ENCODE measurements around the gene SREK1.

DNA sequence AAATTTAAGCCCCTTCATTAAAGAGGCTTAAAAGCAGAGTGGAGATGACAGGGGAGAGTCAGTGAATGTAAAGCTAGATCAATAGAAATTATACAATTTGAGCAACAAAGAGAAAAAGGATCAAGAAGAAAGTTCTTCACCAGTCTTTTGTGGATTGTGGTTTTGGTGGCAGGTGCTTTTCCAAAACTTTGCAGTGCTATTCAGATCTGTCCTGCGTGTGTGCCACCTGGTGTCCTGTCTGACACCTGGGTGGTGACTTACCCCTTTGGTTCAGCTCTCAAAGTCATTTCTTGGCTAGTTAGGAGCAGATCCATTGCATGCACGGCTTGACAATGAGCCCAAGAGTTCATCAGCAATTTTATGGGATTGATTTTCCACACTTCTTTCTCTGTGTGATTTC is 69.4 kb downstream of the SREK1 start:
- TF ChIP-seq POLR2A (IDR thresholded peaks at IDR 0.05), result no peak
- TF ChIP-seq, protein P1, sequence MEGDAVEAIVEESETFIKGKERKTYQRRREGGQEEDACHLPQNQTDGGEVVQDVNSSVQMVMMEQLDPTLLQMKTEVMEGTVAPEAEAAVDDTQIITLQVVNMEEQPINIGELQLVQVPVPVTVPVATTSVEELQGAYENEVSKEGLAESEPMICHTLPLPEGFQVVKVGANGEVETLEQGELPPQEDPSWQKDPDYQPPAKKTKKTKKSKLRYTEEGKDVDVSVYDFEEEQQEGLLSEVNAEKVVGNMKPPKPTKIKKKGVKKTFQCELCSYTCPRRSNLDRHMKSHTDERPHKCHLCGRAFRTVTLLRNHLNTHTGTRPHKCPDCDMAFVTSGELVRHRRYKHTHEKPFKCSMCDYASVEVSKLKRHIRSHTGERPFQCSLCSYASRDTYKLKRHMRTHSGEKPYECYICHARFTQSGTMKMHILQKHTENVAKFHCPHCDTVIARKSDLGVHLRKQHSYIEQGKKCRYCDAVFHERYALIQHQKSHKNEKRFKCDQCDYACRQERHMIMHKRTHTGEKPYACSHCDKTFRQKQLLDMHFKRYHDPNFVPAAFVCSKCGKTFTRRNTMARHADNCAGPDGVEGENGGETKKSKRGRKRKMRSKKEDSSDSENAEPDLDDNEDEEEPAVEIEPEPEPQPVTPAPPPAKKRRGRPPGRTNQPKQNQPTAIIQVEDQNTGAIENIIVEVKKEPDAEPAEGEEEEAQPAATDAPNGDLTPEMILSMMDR (IDR thresholded peaks at IDR 0.05), result no peak
